Stimulated activated CD8-positive, alpha-beta memory T cell treated with anti-CD3 and anti-CD28 coated beads, Interleukin-4, amount 100 ng/mL, for 48 hours (primary cell): ENCODE data around the gene IQCE.
"Not testable (repeated sequence)": the region's sequence is repeated elsewhere in the genome, so short reads cannot be mapped to it uniquely, and the experiment has no call there.

Source experiments
- DNase-seq: peaks from one replicate; pipeline ENCODE4 v3.0.0-alpha.2; 2020

The IQCE gene

DNA sequence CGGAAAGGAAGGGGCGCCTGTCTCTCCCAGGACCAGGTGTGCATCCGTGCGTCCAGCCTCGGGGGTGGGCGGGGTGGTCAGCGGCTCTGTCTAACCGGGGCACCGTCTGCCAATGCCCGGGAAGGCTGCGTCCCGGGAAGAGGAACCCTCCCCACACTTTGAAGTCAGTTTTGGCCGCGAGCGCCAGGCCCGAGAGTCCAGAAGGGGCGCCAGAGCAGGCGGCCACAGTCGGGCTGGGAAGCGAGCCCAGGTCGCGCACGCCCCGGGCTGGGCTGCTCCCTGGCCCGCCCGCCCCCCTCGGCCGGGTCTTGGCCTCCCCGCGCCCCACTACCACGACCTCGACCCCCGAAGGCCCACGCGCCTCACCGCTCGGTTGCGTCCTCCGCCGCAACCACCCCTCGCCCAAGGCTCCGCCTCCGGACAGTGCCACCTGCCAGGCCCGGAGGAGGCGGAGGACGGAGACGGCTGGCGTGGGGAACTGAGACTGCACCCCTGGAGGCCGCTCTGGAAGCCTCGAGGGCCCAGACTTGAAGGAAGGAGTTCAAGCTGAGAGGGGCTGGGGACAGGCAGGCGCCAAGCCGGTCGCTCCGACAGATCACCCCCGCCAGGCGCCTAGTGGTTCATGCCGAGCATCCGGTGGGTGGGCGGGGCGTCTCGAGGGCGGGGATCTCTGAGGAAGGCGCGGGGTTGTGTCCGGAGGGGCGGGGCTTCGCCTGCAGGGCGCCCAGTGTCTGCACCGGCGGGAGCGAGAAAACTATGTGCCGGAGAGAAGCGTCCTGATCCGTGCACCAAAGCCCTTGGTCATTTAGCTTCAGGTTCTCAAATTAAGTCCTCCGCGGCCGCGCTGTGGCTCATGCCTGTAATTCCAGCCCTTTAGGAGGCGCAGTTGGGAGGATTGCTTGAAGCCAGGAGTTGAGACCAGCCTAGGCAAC, 3.4 kb upstream of the IQCE start, which contains the start of gene BRAT1:
TSS of gene BRAT1 (minus strand) at position 404 of the 932 bp plus-strand sequence. CDS start 1,093 bp downstream, outside the sequence.
- DNase-seq, result peak; percentile 98

DNA sequence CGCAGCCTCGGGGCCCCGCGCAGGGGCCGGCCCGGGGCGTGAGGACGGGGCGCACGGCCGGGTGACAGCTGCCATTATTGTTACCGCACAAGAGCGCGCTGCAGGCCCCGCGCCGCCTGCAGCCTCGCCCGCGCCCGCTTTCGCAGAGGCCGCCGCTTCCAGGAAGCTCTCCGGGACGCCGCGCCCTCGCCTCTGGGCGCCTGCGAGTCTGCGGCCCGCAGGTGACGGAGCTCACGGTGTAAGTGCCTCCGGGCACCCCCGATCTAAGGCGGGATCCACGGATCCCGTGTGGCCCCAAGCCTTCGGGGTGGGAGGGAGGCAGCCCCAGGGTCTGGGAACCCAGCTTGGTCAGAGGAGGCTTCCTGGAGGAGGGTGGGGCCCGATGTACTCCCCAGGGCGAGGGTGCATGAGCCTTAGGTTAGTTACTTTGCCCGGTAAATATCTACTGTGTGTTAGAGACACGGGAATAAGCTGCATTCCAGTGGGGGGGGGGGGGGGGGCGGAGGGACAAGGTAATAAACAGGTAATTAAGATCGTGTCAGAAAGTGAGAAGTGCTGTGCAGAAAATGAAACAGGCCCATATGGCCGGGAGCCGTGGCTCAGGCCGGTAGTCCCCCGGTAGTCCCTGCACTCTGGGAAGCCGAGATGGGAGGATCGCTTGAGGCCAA, 638 bp downstream of the IQCE start:
- peak; percentile 55 for DNase-seq

DNA sequence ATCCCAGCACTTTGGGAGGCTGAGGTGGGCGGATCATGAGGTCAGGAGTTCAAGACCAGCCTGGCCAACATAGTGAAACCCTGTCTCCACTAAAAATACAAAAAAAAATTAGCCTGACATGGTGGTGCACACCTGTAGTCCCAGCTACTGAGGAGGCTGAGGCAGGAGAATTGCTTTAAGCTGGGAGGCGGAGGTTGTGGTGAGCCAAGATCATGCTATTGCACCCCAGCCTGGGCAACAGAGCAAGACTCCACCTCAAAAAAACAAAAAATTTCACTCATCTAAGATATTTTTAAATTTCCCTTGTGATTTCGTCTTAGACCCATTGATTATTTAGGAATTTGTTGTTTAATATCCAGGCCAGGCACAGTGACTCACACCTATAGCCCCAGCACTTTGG, 5.2 kb downstream of the IQCE start:
- not testable (repeated sequence) for DNase-seq

DNA sequence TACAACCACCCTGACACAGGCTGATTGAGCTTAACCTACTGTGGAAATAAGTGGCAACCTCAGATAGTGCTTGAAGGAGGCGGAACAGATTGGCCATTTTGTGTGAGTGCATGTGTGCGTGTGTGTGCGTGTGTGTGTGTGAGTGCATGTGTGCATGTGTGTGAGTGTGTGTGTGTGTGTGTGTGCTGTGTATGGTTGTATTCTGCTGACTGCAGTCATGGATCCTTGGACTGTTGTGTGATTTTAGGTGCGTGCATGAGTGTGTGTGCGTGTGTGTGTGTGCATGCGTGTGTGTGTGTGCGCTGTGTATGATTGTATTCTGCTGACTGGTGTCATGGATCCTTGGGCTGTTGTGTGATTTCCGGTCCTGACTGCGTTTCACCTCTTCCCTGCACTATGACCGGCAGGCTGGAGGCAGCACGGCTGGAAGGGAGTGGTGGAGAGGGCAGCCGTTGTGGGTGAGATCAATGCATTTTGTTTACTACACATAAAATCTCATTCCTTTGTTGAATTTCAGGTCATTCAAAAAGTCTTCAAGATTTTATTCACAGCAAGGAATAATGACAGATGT, 6.3 kb downstream of the IQCE start:
- no peak for DNase-seq

DNA sequence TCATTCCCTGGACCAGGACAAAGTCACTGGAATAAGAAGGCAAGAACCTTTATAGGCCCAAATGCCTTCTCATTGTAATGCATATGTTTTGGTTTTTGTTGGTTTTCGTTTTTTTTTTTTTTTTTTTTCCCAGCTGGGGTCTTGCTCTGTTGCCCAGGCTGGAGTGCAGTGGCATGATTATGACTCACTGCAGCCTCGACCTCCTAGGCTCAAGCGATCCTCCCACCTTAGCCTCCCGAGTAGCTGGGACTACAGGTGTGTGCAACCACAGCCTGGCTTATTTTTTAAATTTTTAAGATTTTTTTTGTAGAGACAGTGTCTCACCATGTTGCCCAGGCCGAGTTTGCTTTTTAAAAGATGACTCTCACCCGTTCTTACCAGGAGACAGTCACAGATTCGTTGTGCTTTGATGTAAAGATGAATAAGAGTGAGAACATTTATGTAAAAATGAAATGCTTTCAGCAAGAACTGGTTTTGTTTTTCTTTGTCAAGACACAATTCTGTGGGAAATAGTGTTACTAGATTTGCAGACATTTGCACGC, 7.6 kb downstream of the IQCE start:
- no peak for DNase-seq

DNA sequence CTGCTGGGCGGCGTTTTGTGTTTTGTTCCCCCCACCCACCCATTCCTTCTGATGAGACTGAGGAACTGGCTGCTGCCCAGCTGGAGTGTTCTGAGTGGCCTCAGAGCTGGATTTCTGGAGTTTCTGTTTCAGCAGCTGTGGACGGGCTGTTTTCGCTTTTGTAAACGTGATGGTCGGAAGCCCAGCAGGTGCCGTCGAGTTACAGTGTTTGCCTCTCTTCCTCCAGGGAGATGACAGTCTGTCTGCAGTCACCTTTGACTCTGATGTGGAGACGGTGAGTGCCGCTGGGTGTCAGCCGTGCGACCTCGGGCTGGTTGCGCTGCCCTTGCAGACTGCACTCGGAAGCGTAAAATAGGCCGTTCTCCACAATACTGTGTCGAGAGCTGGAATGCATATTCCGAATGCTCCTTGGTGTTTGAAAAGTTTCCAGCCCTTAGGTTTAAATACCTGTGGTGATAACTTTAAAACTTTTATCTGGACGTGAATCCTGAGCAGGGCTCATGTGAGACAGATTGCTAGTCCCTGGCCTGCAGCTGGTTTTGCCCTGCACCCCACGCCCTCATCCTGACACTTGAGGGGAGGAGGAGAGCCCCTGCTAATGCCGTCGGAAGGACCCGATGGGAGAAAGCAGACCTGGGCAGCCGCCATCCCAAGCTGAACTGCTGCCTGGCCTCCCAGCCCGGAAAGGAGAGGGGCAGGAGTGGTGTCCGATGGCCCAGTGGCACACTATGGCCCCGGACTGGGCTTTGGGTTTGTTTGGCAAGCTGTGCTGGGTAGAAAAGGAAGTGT, 8.3 kb downstream of the IQCE start:
- no peak for DNase-seq

DNA sequence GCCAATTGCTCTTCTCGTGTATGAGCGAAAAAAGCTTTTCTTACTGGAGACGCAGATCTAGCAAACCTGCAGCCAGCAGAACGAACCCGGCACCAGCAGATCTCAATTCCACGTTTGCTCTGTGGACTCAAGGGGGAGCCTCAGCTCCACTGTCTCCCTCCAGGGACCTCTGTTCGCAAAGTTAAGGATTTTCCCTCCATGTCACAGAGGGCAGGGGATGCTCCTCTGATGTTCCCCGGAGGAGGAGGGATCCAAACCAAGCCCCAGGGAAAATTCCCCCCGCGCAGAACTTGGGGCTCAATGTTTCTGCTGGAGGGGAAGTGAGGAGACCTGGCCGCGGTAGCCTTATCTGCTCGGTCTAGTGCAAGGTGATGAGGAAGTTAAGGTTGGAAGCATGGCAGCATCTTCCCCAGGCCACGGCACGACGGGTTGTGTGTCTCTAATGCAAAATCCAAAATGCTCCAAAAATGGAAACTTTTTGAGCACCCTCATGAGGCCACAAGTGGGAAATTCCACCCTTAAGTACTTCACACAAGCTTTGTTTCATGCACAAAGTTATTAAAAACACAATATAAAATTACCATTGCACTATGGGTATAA, 9.0 kb downstream of the IQCE start:
- DNase-seq, result no peak

DNA sequence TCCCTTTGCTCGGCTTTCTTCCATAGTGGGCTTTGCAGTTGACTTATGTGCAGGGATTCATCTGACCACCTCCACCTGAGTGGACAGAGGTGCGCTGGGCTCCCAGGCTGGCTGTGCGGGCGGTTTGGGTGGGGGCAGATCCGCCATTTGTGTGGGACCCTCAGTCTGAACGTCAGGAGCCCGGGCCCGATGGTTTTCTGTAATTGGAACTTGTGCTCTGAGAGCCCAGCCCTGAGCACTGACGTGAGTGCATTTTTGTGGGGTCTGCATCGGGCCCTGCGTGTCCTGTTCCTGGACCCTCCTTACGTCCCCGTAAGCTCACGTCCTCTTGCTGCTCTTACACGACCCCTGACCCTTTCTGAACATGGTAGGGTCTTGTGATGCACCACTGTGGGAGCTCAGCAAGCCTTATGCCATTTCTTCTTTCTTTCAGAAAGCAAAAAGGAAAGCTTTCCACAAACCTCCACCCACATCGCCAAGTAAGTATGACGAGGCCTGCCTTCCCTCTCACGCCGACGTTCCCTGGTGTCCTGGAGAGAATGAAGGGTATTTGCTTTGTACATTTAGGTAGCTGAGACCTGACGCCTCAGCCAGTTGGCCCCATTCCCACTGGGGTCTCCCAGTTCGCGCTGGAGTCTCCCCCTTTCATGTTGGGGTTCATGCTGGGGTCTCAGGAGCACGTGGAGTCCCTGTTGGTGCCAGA, 9.9 kb downstream of the IQCE start:
- no peak for DNase-seq

DNA sequence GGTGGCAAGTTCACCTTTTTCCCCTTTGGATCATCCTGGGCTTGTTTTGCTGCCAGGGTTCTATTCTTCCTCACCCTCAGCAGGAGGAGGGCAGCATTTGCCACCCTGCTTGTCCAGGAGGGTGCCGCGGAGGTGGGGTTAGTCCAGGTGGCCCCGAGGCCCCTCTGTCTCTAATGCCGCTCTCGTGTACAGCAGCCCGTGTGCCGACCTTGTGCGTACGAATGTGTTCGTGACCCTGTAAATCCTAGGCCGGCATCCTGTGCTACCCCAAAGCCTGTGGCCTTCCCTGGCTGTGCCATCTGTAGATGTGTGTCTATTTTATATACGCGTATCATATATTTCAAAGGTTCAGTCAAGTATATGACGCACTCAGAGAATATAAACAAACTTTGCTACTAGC, 10.6 kb downstream of the IQCE start:
- DNase-seq, result no peak

DNA sequence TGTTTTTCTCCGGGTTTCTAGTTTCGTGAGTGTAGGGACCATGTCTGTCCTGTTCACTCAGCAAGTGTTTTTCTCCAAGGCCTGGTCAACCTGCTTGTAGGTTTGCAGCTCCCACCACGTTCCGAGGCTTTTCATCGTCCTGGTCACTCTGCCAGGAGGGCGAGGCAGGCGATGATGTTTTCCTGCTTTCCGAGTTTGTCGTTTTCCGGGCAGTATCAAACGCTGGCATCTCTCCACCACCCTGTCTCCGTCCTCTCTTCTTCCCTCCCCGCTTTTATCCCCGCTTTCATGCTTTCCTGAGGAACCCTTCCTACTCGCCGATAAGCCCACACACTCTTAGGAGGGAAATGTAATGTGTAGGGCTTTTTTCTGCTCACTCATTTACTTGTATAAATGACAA, 11.2 kb downstream of the IQCE start:
- DNase-seq, result no peak

DNA sequence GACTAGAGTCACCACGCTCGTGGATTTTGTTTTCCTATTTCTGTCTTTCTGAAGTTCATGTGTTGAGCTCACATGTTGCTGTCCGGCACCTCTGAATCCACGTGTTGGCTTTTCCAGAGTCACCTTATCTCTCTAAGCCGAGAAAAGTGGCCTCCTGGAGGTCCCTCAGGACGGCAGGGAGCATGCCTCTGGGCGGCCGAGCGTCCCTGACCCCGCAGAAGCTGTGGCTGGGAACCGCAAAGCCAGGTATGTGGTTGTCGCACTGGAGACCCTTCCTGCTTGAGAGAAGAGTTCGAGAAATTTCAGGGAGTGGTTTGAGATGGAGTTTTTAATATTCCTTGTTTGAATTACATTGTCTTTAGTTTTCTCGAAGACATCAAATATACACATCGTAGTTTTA, 12.6 kb downstream of the IQCE start:
- no peak for DNase-seq

DNA sequence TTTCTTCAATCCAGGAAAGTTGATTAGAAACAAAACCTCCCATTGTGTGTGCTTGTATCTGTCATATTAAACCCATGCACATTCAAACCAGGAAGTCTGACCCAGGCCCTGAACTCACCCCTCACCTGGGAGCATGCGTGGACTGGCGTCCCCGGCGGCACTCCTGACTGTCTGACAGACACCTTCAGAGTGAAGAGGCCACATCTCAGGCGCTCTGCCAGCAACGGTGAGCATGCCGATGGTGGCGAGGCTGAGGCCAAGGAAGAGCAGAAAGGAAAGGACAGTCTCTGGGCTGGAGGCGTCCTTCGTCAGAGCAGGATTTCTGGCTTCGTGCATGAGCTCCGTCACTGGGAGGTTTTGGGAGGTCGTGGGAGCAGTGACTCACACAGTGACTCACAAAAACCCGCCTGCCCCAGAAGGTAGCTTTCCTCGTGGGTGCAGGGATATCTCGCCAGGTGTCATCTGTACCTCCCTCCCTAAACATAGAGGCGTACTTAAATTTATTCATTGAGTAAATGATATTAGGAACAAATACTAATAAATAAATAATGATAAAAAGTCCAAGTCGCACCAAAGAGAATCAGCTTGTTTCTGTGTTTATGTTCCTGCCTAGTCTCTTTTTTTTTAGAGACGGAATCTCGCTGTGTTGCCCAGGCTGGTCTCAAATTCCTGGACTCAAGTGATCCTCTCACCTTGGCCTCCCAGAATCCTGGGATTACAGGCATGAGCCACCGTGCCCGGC, 13.5 kb downstream of the IQCE start:
- DNase-seq, result peak; percentile 37

DNA sequence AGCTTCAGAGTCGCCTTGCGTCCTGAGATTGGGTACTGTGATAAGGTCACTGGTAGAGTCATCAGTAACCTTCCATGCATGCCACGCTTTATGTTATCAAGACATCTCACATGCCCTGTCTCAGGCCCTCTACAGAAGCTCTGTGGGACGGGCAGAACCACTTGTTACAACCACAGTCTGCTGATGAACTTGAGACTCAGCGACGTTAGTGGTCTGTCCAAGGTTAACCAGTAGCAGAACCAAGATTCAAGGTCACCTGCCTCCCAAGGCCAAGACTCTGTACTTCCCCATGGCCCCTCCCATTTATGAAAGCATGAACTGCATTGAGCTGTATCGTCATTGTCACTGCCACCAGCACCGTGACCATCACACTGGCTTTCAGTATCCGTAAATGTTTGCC, 15.0 kb downstream of the IQCE start:
- DNase-seq, result no peak

DNA sequence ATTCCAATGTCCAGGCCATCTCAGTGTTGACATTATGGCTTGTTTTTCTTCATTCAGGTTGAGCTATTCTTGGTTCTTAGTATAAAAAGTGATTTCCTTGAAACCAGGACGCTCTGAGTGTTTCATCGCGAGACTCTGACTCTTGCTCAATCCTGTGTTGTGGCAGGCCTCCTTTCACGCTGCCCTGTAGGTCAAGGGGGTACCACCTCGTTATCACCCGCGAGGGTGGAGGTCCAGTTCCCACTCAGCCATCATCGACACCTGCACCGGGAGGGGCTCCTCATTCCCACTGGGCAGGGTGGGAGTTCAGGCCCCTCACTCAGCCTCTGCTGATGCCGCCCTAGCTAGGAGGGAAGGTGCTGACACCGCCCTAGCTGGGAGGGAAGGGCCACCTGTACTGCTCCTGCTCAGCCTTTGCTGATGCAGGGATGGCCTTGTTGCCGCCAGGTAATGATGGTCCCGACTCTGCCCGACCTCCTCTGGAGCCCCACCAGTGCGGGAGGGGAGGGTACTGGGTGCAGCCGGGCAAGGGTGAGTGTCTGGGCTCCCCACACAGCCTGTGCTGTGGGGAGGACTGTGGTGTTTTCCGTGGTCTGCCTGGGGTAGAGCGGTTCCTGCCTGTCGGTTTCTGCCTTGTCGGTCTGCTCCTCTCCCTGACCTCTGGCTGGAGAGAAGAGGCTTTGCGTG, 16.4 kb downstream of the IQCE start:
- DNase-seq, result no peak

DNA sequence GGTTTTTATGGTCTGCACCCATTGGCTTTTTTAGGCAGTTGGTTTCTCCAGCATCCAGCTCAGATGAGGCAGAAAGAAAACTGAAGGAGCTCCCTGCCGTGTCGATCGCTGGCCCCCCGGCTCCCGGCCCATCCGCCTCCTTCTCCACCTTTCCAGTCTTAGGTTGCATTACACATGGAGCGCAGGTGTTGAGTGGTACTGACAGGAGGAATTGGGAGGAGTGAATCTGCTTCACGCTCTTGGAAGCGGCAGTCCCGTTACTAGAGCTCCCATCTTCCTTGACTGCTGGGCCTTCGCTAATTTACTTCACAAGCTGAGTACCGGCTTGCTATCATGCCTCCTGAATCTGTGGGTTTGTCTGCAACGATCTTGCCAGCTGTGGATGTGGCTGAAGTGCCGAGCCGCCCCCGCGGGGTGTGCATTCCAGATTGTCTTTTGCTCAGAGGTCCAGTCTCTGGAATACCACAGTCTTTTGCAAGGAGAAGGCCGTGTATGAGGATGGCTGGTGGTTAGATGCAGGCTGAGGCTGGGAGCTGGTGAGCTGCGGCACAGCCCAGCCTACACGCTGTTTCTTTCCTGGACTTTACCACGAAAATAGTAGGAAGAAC, 17.1 kb downstream of the IQCE start:
- DNase-seq, result no peak

DNA sequence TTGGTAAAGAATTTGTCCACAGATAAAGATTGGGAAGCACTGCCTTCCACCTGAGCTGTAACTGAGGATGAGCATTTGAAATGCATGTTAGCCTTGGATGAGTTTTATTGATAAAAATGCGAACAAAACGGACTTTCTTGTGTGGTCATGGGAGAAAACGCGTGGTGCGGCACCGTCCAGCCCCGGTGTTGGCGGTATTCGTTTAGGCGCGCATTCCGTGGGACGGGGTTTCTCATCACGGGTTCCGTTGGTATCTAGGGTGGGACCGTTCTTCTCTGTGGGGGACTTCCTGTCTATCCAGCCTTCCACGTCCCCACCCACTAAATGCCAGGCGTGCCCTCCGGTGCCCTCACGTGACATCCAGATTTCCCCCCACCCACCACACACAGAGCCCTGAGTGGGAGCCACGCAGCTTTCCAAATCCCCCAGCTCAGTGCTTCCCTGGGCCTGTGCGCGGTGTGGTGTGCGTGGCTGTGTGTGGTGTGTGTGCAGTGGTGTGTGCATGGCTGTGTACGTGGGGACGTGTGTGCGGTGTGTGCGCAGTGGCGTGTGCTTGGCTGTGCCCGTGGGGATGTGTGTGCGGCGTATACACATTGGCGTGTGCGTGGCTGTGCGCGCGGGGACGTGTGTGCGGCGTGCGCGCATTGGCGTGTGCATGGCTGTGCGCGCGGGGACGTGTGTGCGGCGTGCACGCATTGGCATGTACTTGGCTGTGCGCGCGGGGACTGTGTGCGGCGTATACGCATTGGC, 18.1 kb downstream of the IQCE start:
- no peak for DNase-seq

DNA sequence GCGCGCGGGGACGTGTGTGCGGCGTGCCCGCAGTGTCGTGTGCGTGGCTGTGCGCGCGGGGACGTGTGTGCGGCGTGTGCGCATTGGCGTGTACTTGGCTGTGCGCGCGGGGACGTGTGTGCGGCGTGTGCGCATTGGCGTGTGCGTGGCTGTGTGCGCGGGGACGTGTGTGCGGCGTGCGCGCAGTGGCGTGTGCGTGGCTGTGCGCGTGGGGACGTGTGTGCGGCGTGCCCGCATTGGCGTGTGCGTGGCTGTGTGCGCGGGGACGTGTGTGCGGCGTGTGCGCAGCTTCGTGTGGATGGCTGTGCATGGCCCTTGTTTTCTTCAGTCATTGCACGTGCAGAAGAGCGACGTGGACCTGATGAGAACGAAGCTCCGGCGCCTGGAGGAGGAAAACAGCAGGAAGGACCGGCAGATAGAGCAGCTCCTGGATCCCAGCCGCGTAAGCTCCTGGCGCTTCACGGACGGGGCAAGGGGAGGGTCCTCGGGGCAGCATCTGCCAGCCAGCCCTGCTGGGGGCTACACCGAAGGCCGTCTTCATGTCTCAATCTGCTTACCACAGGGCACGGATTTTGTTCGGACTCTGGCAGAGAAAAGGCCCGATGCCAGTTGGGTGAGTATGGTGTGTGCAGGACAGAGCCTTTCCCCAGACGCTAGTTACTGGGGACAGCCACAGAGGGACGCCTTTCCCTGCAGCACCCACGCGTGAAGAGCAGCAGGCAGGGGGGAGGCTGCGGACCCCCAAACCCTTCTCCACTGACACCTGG, 19.3 kb downstream of the IQCE start:
- DNase-seq, result no peak

DNA sequence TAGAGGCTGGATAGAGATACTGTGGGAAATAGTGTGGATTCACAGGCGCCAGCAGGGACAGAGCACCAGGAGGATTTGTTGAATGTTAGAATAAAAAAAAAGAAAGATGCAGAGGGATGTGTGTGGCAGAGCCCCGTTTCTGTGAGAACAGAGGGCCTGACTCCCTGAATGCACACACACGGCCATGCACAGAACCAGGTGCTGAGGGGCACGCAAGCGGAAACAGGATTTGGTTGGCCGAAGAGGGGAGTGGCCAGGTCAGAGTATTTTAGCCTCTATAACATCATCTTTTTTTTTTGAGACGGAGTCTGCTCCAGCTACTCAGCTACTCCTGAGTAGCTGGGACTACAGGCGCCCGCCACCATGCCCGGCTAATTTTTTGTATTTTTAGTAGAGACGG, 21.9 kb downstream of the IQCE start:
- DNase-seq, result no peak
